ENCODE measurements around the gene MINPP1. TPM values are rescaled to one million over a fixed set of nuclear protein-coding genes. Genes with fewer than 3 reads are reported as not detected.

Gene MINPP1
- total RNA-seq, 6 experiments from 2014 or later, result 14.4 to 28.2 (median 25.0) TPM

DNA sequence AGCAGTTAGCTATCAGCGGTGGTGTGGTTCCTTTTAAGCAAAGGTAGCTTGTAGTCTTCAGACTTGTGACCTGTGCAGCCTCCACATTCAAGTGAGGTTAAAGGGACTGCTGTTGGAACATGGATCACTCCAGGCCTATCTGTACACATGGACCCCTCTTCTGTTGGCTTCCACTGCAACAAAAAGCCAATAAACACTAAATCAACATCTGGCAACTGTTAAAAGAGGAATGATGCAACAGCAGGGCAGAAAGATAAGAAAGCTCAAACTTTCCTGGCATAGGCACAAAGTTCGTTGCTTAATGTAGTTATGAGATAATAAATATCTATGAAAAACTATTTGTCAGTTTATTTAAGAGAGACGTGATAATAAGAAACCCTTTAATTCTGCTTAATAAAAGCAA, 4.0 kb upstream of the MINPP1 start:
- no peaks in the 10 kb centered on the region for H3K36me3 ChIP-seq
- H3K27me3 ChIP-seq, result no peaks in the 10 kb centered on the region
- peaks cover 0 to 18% (median 7%) of the 10 kb centered on the region in 4 donors for H3K4me1 ChIP-seq
- DNase-seq (peak in 1 of 3 donors; percentile 72), ATAC-seq (peak; percentile 51 to 81 (median 66))
- TF ChIP-seq CTCF (IDR thresholded peaks at IDR 0.05) (no peak), POLR2A (IDR thresholded peaks at IDR 0.05) (no peak)
- H3K27ac ChIP-seq, result peak overlapping the region in 2 of 3 donors; percentile 81 to 90
- no peak overlapping the region for H3K4me3 ChIP-seq
- WGBS (ENCODE audit: insufficient coverage, low coverage, low lambda C conversion rate, missing lambda C conversion rate), result 22% methylated on average over 3 of the region's 3 CpGs
- H3K9me3 ChIP-seq, result no peaks in the 10 kb centered on the region
- intact Hi-C loops (cut with DNase I), result no loop called here

GRCh38 chr10:87503401-87503800, 1.3 kb upstream of the MINPP1 start:
- H3K27ac ChIP-seq, result no peak overlapping the region
- no peaks in the 10 kb centered on the region for H3K27me3 ChIP-seq
- H3K4me3 ChIP-seq, result no peak overlapping the region
- H3K9me3 ChIP-seq, result no peaks in the 10 kb centered on the region
- TF ChIP-seq CTCF (IDR thresholded peaks at IDR 0.05), result no peak
- H3K4me1 ChIP-seq, result peaks cover 0 to 40% (median 15%) of the 10 kb centered on the region in 4 donors
- no peaks in the 10 kb centered on the region for H3K36me3 ChIP-seq
- DNase-seq (no peak), ATAC-seq (no peak)
- WGBS (ENCODE audit: insufficient coverage, low coverage, low lambda C conversion rate, missing lambda C conversion rate), result 94% methylated on average over 8 of the region's 8 CpGs
- intact Hi-C loops (cut with DNase I), result no loop called here

DNA sequence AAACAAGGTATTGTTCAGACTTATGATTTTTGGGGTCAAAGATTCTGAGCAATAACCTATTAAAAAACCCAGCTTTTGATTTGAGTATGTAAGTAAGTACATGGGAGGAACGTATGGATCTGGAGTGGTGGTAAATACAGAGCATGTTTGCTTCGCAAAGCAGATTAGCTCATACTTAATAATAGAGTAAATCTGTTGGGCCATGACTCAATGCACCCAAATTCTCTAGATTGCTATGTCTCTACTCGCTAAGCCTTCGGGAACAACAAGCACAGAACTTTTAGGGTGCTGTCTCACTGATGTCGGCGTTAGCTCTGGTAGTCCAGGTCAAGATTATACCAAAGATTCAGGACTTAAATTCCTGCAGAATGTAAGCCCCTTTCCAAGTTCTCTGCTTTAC, 807 bp upstream of the MINPP1 start:
- DNase-seq (no peak), ATAC-seq (no peak)
- H3K9me3 ChIP-seq, result no peaks in the 10 kb centered on the region
- WGBS (ENCODE audit: insufficient coverage, low coverage, low lambda C conversion rate, missing lambda C conversion rate), result 45% methylated on average over 6 of the region's 6 CpGs
- peaks cover 0 to 4% (median 0%) of the 10 kb centered on the region in 4 donors for H3K36me3 ChIP-seq
- intact Hi-C loops (cut with DNase I), result no loop called here
- TF ChIP-seq CTCF (IDR thresholded peaks at IDR 0.05), result no peak
- TF ChIP-seq POLR2A (IDR thresholded peaks at IDR 0.05), result no peak
- no peaks in the 10 kb centered on the region for H3K27me3 ChIP-seq
- peak overlapping the region in 2 of 3 donors; percentile 79 to 84 for H3K27ac ChIP-seq
- peak overlapping the region; percentile 92 to 95 (median 95) for H3K4me3 ChIP-seq
- peaks cover 0 to 41% (median 17%) of the 10 kb centered on the region in 4 donors for H3K4me1 ChIP-seq

- Histone ChIP-seq H3K27me3 (no peaks in the 10 kb centered on the region), H3K9me3 (no peaks in the 10 kb centered on the region), H3K27ac (peak overlapping the region; percentile 76 to 84 (median 79)), H3K4me3 (peak overlapping the region; percentile 92 to 95 (median 95)), H3K36me3 (peaks cover 0 to 8% (median 0%) of the 10 kb centered on the region in 4 donors), H3K4me1 (peaks cover 0 to 45% (median 19%) of the 10 kb centered on the region in 4 donors)
- intact Hi-C loops (cut with DNase I), result no loop called here
- WGBS (ENCODE audit: insufficient coverage, low coverage, low lambda C conversion rate, missing lambda C conversion rate), result 7% methylated on average over 8 of the region's 10 CpGs
- DNase-seq (no peak), ATAC-seq (peak in 1 of 4 donors; percentile 24)
- TF ChIP-seq CTCF (IDR thresholded peaks at IDR 0.05) (no peak), POLR2A (IDR thresholded peaks at IDR 0.05) (no peak)
Observed at GRCh38 chr10:87504307-87504639, 420 bp upstream of the MINPP1 start.
